ENCODE results near the gene LARGE1. TPM values are rescaled to one million over a fixed set of nuclear protein-coding genes. Genes with fewer than 3 reads are reported as not detected.

The LARGE1 gene
- total and polyA plus RNA-seq, 11 donors = 31.2 to 211 (median 129) TPM

DNA sequence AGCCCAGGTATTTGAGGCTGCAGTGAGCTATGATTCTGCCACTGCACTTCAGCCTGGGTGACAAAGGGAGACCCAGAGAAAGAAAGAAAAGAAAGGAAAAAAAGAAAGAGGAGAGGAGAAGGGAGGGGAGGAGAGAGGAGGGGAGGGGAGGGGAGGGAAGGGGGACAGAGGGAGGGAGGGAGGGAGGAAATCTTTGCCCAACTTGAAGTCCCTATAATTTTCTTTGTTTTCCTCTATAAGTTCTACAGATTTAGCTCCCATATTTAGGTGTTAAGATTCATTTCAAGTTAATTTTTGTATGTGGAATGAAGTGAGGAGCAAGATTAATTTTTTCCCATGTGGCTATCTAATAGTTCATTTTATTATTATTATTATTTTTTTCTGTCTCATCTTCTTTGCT lies 328.3 kb downstream of the LARGE1 start:
- no peak for ATAC-seq
- no peaks in the 10 kb centered on the region for H3K9me3 ChIP-seq
- H3K27me3 ChIP-seq = no peaks in the 10 kb centered on the region
- TF ChIP-seq POLR2A (IDR thresholded peaks at IDR 0.05) (no peak), CTCF (IDR thresholded peaks at IDR 0.05) (no peak)
- no peaks in the 10 kb centered on the region for H3K4me1 ChIP-seq
- no peak overlapping the region for H3K27ac ChIP-seq
- no peak for DNase-seq
- H3K36me3 ChIP-seq = no peaks in the 10 kb centered on the region
- intact Hi-C loops (cut with DNase I) = loop anchor here in 2 of 10 donors (10.0 kb wide), 1 partner anchor 323 kb away; no protein-coding TSS in a partner anchor
- H3K4me3 ChIP-seq = no peak overlapping the region

- H3K27me3 ChIP-seq = no peaks in the 10 kb centered on the region
- ATAC-seq = no peak
- TF ChIP-seq CTCF (IDR thresholded peaks at IDR 0.05) (no peak), POLR2A (IDR thresholded peaks at IDR 0.05) (no peak)
Measured at GRCh38 chr22:33589297-33589696, 331.0 kb downstream of the LARGE1 start.

GRCh38 chr22:33588860-33589259 lies 331.4 kb downstream of the LARGE1 start:
- 87 to 100% (median 90%) methylated on average over 2 of the region's 2 CpGs for WGBS, 4 donors

More at GRCh38 chr22:33589297-33589696, 331.0 kb downstream of the LARGE1 start:
- intact Hi-C loops (cut with DNase I) = loop anchor here in 1 of 10 donors (10.0 kb wide), 1 partner anchor 516 kb away; no protein-coding TSS in a partner anchor
- Histone ChIP-seq H3K36me3 (no peaks in the 10 kb centered on the region), H3K4me1 (no peaks in the 10 kb centered on the region), H3K27ac (no peak overlapping the region), H3K9me3 (no peaks in the 10 kb centered on the region), H3K4me3 (no peak overlapping the region)
- no peak for DNase-seq

DNA sequence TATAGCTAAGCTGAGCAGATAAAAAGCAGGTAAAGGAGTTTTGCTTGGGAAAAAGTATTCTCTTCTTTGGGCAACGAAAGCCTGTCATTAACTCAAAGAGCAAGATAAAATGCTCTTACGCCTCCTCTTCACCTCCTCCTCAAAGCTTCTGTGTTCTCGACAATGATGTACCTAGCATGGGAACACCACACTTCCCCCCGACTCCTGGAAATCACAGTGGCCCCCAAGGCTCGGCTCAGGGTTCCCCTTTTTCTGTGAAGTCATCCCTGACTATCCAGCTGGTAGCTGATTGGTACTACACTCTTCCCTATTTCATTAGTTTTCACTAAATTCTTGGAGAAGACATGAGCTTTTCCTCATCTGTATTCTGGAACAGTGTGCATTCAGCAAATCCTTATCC lies 336.1 kb downstream of the LARGE1 start:
- no peaks in the 10 kb centered on the region for H3K9me3 ChIP-seq
- TF ChIP-seq CTCF (IDR thresholded peaks at IDR 0.05) (no peak), POLR2A (IDR thresholded peaks at IDR 0.05) (no peak)
- H3K27ac ChIP-seq = no peak overlapping the region
- WGBS, 4 donors = 88 to 89% (median 88%) methylated on average over 5 of the region's 5 CpGs
- peaks cover 0 to 9% (median 3%) of the 10 kb centered on the region in 12 donors for H3K4me1 ChIP-seq
- intact Hi-C loops (cut with DNase I) = loop anchor here in 1 of 10 donors (5.0 to 10.0 kb wide), 2 partner anchors 282 to 521 kb away; no protein-coding TSS in a partner anchor
- ATAC-seq (no peak), DNase-seq (no peak)
- H3K4me3 ChIP-seq = no peak overlapping the region
- no peaks in the 10 kb centered on the region for H3K36me3 ChIP-seq
- no peaks in the 10 kb centered on the region for H3K27me3 ChIP-seq

More at GRCh38 chr22:33588860-33589259, 331.4 kb downstream of the LARGE1 start:
- intact Hi-C loops (cut with DNase I) = loop anchor here in 1 of 10 donors (10.0 kb wide), 1 partner anchor 516 kb away; no protein-coding TSS in a partner anchor
- DNase-seq = no peak
- no peak for TF ChIP-seq POLR2A (IDR thresholded peaks at IDR 0.05)
- no peak for TF ChIP-seq CTCF (IDR thresholded peaks at IDR 0.05)
- Histone ChIP-seq H3K36me3 (no peaks in the 10 kb centered on the region), H3K27ac (no peak overlapping the region), H3K4me1 (no peaks in the 10 kb centered on the region), H3K4me3 (no peak overlapping the region), H3K27me3 (no peaks in the 10 kb centered on the region), H3K9me3 (no peaks in the 10 kb centered on the region)
- no peak for ATAC-seq
